Mesenchymal stem cell (in vitro differentiated cells and primary cell): ENCODE data around the gene ARL15. TPM values are rescaled to one million over a fixed set of nuclear protein-coding genes. Genes with fewer than 3 reads are reported as not detected.

ENCODE experiments used
- DNase-seq: peaks from one replicate; pipeline ENCODE4 v3.0.0-alpha.2; 2013
- H2AFZ ChIP-seq: one replicate; pipeline ENCODE4 v1.6.1; 2013; ENCODE audit warnings: low read depth, mild to moderate bottlenecking, control low read depth, inconsistent platforms, low read length, moderate library complexity
- H2AK5ac ChIP-seq: 2 replicates; pipeline ENCODE4 v1.6.1; 2013; ENCODE audit warnings: low read length, moderate library complexity, mild to moderate bottlenecking, inconsistent platforms; ENCODE audit not compliant: severe bottlenecking
- H2BK120ac ChIP-seq: one replicate; pipeline ENCODE4 v1.6.1; 2013; ENCODE audit warnings: low read depth, mild to moderate bottlenecking, inconsistent platforms, low read length, moderate library complexity
- H2BK12ac ChIP-seq, 2 experiments: one replicate each; pipeline ENCODE4 v1.6.1; 2013; ENCODE audit warnings: inconsistent platforms in 2 of 2, low read length in 2 of 2, mild to moderate bottlenecking in 2 of 2, moderate library complexity in 2 of 2, control low read depth in 1 of 2
- H2BK15ac ChIP-seq: one replicate; pipeline ENCODE4 v1.6.1; 2013; ENCODE audit warnings: mild to moderate bottlenecking, low read depth, inconsistent platforms; ENCODE audit not compliant: poor library complexity, severe bottlenecking
- H2BK5ac ChIP-seq: 2 replicates; pipeline ENCODE4 v1.6.1; 2013; ENCODE audit warnings: low read depth, mild to moderate bottlenecking, low read length, control low read depth, inconsistent platforms; ENCODE audit not compliant: poor library complexity, severe bottlenecking
- H3K14ac ChIP-seq, 2 experiments: one replicate each; pipeline ENCODE4 v1.6.1; 2013; ENCODE audit warnings: inconsistent platforms in 2 of 2, low read length in 2 of 2, control low read depth in 1 of 2, mild to moderate bottlenecking in 1 of 2, moderate library complexity in 1 of 2
- H3K18ac ChIP-seq, 2 experiments: one replicate each; pipeline ENCODE4 v1.6.1; 2013; ENCODE audit warnings: inconsistent platforms in 2 of 2, low read length in 2 of 2, control low read depth in 1 of 2, low read depth in 1 of 2, mild to moderate bottlenecking in 1 of 2
- H3K23ac ChIP-seq, 2 experiments: one replicate each; pipeline ENCODE4 v1.6.1; 2013; ENCODE audit warnings: inconsistent platforms in 2 of 2, low read length in 2 of 2, mild to moderate bottlenecking in 2 of 2, moderate library complexity in 2 of 2, control low read depth in 1 of 2
- H3K27ac ChIP-seq: 2 replicates; pipeline ENCODE4 v1.5.1; 2013; ENCODE audit warnings: mild to moderate bottlenecking, moderate library complexity, low read length, control low read depth, inconsistent platforms; ENCODE audit not compliant: poor library complexity, severe bottlenecking
- H3K27me3 ChIP-seq, 2 experiments: 2 replicates each; pipeline versions ENCODE4 v1.6.1 to v1.7.0; 2013; ENCODE audit warnings: low read length in 2 of 2, mild to moderate bottlenecking in 2 of 2, moderate library complexity in 2 of 2, control low read depth in 1 of 2, inconsistent platforms in 1 of 2; ENCODE audit not compliant: control insufficient read depth in 1 of 2, insufficient read depth in 1 of 2
- H3K36me3 ChIP-seq, 2 experiments: 2 replicates each; pipeline versions ENCODE4 v1.6.1 to v1.7.0; 2013; ENCODE audit warnings: low read length in 2 of 2, control low read depth in 1 of 2, inconsistent platforms in 1 of 2, low read depth in 1 of 2, mild to moderate bottlenecking in 1 of 2; ENCODE audit not compliant: insufficient read depth in 2 of 2, control insufficient read depth in 1 of 2
- H3K4ac ChIP-seq, 2 experiments: one replicate each; pipeline ENCODE4 v1.6.1; 2013; ENCODE audit warnings: inconsistent platforms in 2 of 2, low read length in 2 of 2, mild to moderate bottlenecking in 2 of 2, moderate library complexity in 2 of 2, control low read depth in 1 of 2, low read depth in 1 of 2
- H3K4me1 ChIP-seq: 2 replicates; pipeline ENCODE4 v1.6.1; 2013; ENCODE audit warnings: low read depth, low read length, control low read depth; ENCODE audit not compliant: control insufficient read depth, insufficient read depth
- H3K4me2 ChIP-seq: 2 replicates; pipeline ENCODE4 v1.6.1; 2013; ENCODE audit warnings: low read length, mild to moderate bottlenecking, inconsistent platforms; ENCODE audit not compliant: poor library complexity, severe bottlenecking
- H3K4me3 ChIP-seq, 2 experiments: 2 replicates each; pipeline versions ENCODE4 v1.5.1 to v1.7.0; 2013; ENCODE audit warnings: low read length in 2 of 2, mild to moderate bottlenecking in 2 of 2, control low read depth in 1 of 2, low read depth in 1 of 2; ENCODE audit not compliant: insufficient read depth in 1 of 2
- H3K79me1 ChIP-seq: replicated peaks from 2 replicates; pipeline ENCODE4 v1.6.1; 2013; ENCODE audit warnings: mild to moderate bottlenecking, control low read depth, low read length, inconsistent platforms; ENCODE audit not compliant: poor library complexity, severe bottlenecking
- H3K9ac ChIP-seq: 2 replicates; pipeline ENCODE4 v1.7.0; 2013; ENCODE audit warnings: mild to moderate bottlenecking, low read length, moderate library complexity
- H3K9me3 ChIP-seq: 2 replicates; pipeline ENCODE4 v1.7.0; 2013; ENCODE audit warnings: mild to moderate bottlenecking, low read length; ENCODE audit not compliant: control insufficient read depth
- H4K8ac ChIP-seq: one replicate; pipeline ENCODE4 v1.6.1; 2013; ENCODE audit warnings: inconsistent platforms, mild to moderate bottlenecking, low read length, moderate library complexity
- H4K91ac ChIP-seq: one replicate; pipeline ENCODE4 v1.6.1; 2013; ENCODE audit warnings: mild to moderate bottlenecking, low read length, inconsistent platforms
- whole genome bisulfite sequencing: methylation state at CpG from one replicate; pipeline ENCODE4 v1.1.7; 2013; ENCODE audit warnings: mixed read lengths; 5-methylcytosine and 5-hydroxymethylcytosine counted together
- small RNA-seq: library from polyadenylated mRNA; stranded (forward); fragments of <200 nt; extraction: miRNeasy Mini kit (QIAGEN cat#:217004); gene quantifications from one replicate; pipeline ENCODE3, GENCODE V24; 2013; ENCODE audit warnings: low read depth

The ARL15 gene

DNA sequence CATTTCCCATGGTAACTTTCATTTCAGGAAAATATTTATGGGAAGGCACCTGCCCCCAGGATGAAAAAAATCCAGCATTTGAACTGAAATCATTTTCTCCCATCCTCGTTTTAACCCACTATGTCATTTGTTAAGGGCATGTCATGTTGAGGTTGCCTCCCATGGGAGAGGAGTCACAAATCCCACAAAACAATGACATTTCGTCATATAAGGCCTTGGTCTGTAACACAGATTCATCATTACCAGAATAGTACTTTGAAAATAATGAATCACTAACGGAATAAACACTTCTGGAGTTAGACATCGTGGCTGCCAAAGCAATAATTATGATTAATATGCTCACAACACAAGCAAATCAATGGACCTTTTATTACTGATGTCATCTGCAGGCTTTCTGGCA, 475.9 kb downstream of the ARL15 start:
- Histone ChIP-seq H3K9me3 (peaks cover 8% of the 10 kb centered on the region), H2BK120ac (no peak overlapping the region), H4K91ac (no peak overlapping the region), H3K79me1 (no peaks in the 10 kb centered on the region), H3K27ac (no peak overlapping the region), H3K27me3 (no peaks in the 10 kb centered on the region), H3K14ac (no peak overlapping the region), H2AFZ (no peak overlapping the region), H3K4me1 (no peaks in the 10 kb centered on the region), H3K4ac (no peak overlapping the region), H3K23ac (no peak overlapping the region), H2BK5ac (no peak overlapping the region), H3K18ac (no peak overlapping the region), H3K4me3 (no peak overlapping the region), H3K36me3 (no peaks in the 10 kb centered on the region), H4K8ac (no peak overlapping the region), H2BK12ac (no peak overlapping the region), H2BK15ac (no peak overlapping the region), H2AK5ac (no peak overlapping the region), H3K9ac (no peak overlapping the region), H3K4me2 (no peak overlapping the region)
- WGBS: 73% methylated on average over 4 of the region's 4 CpGs
- DNase-seq: no peak

Small RNAs within 50 kb of the gene (small RNA-seq; reads per million reads assigned to genes)
- gene AC008873.1: not detected
- not detected for gene MIR4459
- gene MIR581: not detected
- gene RNU6-272P: not detected
